Dendritic cell treated with granulocyte-macrophage colony-stimulating factor and Interleukin-4, amounts not matched to agents 40 ng/mL and 50 ng/mL, for 4 days (primary cell): ENCODE results near the gene FAM222B.
"Not testable (repeated sequence)": the region's sequence is repeated elsewhere in the genome, so short reads cannot be mapped to it uniquely, and the experiment has no call there.

Experiments
- H3K27ac Mint-ChIP-seq: one replicate; pipeline ENCODE4 v1.8.0; 2022; ENCODE audit warnings: mild to moderate bottlenecking, mixed read lengths
- H3K27me3 Mint-ChIP-seq: one replicate; pipeline ENCODE4 v1.8.0; 2022; ENCODE audit warnings: mild to moderate bottlenecking, mixed read lengths
- H3K36me3 Mint-ChIP-seq: one replicate; pipeline ENCODE4 v1.8.0; 2022; ENCODE audit warnings: low read depth, mixed read lengths
- H3K4me1 Mint-ChIP-seq: one replicate; pipeline ENCODE4 v1.8.0; 2022; ENCODE audit warnings: low read depth, mixed read lengths
- H3K4me3 Mint-ChIP-seq: one replicate; pipeline ENCODE4 v1.8.0; 2022; ENCODE audit warnings: mild to moderate bottlenecking, moderate library complexity, mixed read lengths
- H3K9me3 Mint-ChIP-seq: one replicate; pipeline ENCODE4 v1.8.0; 2022; ENCODE audit warnings: mixed read lengths
- intact Hi-C: fragments of 100-400 bp; cut with micrococcal nuclease; formaldehyde crosslinking; loops from one replicate; pipeline ENCODE4 v1.15.0; 2022

The FAM222B gene

DNA sequence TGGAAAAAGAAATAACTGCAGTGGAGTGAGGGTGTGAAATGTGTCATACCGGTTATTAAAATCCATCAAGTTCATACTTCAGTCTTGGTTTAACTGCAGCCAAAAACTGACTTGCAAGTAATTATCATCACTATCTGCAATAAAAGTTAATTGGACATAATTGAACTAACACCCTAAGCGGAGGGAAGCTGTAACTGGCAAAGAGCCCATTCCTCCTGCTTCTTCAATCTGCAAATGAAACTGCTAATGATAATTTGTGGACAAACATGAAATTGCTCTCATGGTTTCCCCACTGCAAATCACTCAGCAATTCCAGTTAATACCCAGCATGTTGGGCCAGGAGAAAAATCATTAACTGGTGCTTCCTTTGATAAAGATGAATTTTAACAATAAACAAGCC, 46.5 kb downstream of the FAM222B start:
- Mint-ChIP-seq H3K27me3 (no peaks in the 10 kb centered on the region), H3K36me3 (peaks cover 29% of the 10 kb centered on the region), H3K27ac (no peak overlapping the region), H3K4me1 (peaks cover 6% of the 10 kb centered on the region), H3K4me3 (no peak overlapping the region), H3K9me3 (no peaks in the 10 kb centered on the region)
- intact Hi-C loops = loop anchor here (10.0 kb wide), 1 partner anchor 999 kb away; no protein-coding TSS in a partner anchor

DNA sequence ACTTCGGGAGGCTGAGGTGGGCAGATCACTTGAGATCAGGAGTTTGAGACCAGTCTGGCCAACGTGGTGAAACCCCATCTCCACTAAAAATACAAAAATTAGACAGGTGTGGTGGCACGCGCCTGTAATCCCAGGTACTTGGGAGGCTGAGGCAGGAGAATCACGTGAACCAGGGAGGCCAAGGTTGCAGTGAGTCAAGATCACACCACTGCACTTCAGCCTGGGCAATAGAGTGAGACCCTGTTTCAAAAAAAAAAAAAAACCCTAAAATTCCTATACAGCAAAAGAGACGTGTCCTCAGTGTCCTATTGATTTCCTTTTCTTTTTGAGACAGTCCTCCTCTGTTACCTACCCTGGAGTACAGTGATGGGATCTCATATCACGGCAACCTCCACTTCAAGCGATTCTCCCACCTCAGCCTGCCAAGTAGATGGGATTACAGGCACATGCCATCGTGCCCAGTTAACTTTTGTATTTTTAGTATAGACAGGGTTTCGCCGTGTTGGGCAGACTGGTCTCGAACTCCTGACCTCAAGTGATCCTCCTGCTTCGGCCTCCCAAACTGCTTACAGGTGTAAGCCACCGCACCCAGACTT, 47.6 kb downstream of the FAM222B start:
- not testable (repeated sequence) for H3K9me3 Mint-ChIP-seq, H3K27ac Mint-ChIP-seq, H3K4me1 Mint-ChIP-seq, H3K27me3 Mint-ChIP-seq, H3K4me3 Mint-ChIP-seq
- H3K36me3 Mint-ChIP-seq = peaks cover 24% of the 10 kb centered on the region
- intact Hi-C loops = loop anchor here (10.0 kb wide), 1 partner anchor 1000 kb away; no protein-coding TSS in a partner anchor

DNA sequence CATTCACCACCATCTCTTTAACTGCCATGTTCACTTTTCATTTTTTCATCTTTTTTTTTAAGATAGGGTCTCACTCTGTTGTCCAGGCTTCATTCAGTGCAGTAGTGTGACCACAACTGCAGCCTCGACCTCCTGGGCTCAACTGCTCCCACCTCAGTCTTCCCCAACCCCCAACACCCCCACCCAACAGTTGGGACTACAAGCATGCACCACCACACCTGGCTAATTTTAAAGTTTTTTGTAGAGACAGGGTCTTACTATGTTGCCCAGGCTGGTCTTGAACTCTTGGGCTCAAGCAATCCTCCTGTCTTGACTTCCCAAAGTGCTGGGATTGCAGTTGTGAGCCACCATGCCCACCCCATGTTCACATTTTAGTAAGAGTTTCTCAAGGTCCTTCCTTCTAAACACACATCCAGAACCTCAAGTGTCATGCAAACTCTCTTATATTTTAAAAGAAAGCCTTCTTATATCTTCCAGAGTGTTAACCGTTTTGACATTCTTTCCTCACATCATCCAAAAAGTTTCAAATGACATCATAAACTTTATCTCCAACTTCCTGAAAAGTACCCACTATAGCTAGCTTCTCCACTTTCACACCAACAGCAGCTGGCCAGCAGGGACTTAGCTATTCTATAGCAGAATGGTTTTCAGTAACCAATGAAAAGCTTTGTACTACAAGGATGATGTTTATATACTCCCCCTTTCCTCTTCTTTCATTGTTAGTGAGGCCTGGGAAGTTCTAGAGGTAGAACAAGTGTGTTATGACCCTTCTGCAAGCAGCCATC, 49.5 kb downstream of the FAM222B start:
- H3K27ac Mint-ChIP-seq = no peak overlapping the region
- H3K4me1 Mint-ChIP-seq = peaks cover 6% of the 10 kb centered on the region
- H3K4me3 Mint-ChIP-seq = no peak overlapping the region
- intact Hi-C loops = loop anchor here (10.0 kb wide), 1 partner anchor 1002 kb away; no protein-coding TSS in a partner anchor
- H3K36me3 Mint-ChIP-seq = peaks cover 34% of the 10 kb centered on the region
- H3K27me3 Mint-ChIP-seq = no peaks in the 10 kb centered on the region
- H3K9me3 Mint-ChIP-seq = no peaks in the 10 kb centered on the region

DNA sequence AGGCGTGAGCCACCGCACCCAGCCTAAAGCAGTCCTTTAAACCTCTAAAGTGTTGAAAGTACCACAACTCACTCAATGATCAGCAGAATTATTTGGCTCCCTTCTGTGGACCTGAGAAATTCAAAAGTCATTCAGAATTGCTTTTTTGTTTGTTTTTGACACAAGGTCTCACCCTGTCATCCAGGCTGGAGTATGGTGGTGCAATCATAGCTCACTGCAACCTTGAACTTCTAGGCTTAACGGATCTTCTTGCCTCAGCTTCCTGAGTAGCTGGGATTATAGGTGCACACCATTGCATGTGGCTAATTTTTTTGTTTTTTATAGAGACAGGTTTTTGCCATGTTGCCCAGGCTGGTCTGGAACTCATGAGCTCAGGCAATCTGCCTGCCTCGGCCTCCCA, 54.5 kb downstream of the FAM222B start:
- Mint-ChIP-seq H3K27me3 (no peaks in the 10 kb centered on the region), H3K36me3 (peaks cover 22% of the 10 kb centered on the region), H3K27ac (no peak overlapping the region), H3K4me3 (no peak overlapping the region), H3K9me3 (no peaks in the 10 kb centered on the region), H3K4me1 (peaks cover 2% of the 10 kb centered on the region)
- intact Hi-C loops = no loop called here

DNA sequence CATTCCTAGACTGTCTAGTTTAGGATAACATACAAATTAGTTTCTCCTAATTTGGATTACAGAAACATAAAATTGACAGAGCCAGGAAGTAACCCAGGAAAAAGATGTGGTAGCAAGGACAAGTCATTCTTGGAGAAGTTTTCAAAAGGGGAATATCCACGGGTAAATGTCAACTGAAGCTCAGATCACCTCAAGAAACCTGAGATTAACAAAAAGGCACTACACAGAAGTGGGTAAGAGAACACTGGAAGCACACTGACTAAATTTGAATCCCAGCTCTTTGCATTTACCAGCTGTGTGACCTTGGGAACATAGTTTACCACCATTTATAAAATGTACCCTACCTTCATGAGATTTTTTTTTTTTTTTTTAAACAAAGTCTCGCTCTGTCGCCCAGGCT, 59.4 kb downstream of the FAM222B start:
- H3K36me3 Mint-ChIP-seq = peaks cover 27% of the 10 kb centered on the region

DNA sequence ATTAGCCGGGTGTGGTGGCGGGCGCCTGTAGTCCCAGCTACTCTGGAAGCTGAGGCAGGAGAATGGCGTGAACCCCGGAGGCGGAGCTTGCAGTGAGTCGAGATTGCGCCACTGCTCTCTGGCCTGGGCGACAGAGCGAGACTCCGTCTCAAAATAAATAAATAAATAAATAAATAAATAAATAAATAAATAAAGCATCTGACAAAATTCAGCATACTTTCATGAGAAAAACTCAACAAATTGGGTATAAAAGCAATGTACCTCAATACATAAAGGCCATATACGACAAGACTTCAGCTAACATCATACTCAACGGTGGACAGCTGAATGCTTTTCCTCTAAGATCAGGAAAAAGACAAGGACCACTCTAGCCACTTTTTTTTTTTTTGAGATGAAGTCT, 63.0 kb downstream of the FAM222B start:
- intact Hi-C loops, H3K4me3 Mint-ChIP-seq, H3K27me3 Mint-ChIP-seq, H3K27ac Mint-ChIP-seq, H3K4me1 Mint-ChIP-seq, H3K9me3 Mint-ChIP-seq: not testable (repeated sequence)
- peaks cover 33% of the 10 kb centered on the region for H3K36me3 Mint-ChIP-seq

More for the DNA sequence above, 59.4 kb downstream of the FAM222B start:
- Mint-ChIP-seq H3K9me3 (no peaks in the 10 kb centered on the region), H3K27me3 (no peaks in the 10 kb centered on the region), H3K27ac (no peak overlapping the region), H3K4me1 (no peaks in the 10 kb centered on the region), H3K4me3 (no peak overlapping the region)
- intact Hi-C loops = no loop called here

DNA sequence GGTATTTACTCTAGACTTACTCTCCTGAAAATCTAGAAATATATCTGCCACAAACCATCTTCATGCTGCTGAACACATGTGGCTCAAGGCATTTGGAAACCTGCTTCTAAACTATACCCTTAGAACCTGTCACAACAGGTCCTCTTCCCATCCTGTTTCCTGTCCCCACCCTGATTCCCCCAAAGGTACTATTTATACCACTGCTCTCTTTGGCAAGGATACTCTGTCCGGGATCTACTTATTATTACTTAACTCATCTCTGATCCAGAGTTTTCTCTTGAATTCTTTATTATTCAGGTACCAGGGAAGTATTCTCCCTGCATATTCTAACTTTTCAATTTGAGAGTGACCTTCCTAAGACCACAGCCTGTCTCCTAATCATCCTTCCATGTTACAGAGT, 65.4 kb downstream of the FAM222B start:
- H3K36me3 Mint-ChIP-seq = peaks cover 46% of the 10 kb centered on the region
- H3K27me3 Mint-ChIP-seq = no peaks in the 10 kb centered on the region
- H3K9me3 Mint-ChIP-seq = no peaks in the 10 kb centered on the region
- intact Hi-C loops = no loop called here
- no peak overlapping the region for H3K4me3 Mint-ChIP-seq
- no peak overlapping the region for H3K27ac Mint-ChIP-seq
- H3K4me1 Mint-ChIP-seq = no peaks in the 10 kb centered on the region

DNA sequence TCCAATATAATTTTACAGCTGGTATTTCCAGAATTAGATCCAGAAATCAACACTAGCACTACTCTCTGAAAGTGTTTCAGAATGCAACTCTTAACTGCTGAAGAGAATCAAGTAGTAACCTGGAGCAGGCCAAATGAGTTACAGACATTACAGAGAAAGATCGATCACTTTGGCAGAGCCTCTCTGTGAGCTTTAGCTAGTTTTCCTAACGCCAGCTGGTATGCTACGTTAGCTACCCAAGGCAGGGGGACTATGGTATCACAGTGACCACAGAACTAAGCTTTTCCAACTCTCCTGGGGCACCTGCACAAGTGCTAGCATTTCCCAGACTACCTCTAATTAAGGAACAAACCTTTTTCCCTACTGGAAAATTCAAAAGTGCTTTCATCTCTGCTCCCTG, 68.4 kb downstream of the FAM222B start:
- H3K9me3 Mint-ChIP-seq = no peaks in the 10 kb centered on the region
- H3K27me3 Mint-ChIP-seq = no peaks in the 10 kb centered on the region
- H3K36me3 Mint-ChIP-seq = peaks cover 31% of the 10 kb centered on the region
- no peak overlapping the region for H3K4me3 Mint-ChIP-seq
- no peak overlapping the region for H3K27ac Mint-ChIP-seq
- H3K4me1 Mint-ChIP-seq = no peaks in the 10 kb centered on the region
- intact Hi-C loops = no loop called here

DNA sequence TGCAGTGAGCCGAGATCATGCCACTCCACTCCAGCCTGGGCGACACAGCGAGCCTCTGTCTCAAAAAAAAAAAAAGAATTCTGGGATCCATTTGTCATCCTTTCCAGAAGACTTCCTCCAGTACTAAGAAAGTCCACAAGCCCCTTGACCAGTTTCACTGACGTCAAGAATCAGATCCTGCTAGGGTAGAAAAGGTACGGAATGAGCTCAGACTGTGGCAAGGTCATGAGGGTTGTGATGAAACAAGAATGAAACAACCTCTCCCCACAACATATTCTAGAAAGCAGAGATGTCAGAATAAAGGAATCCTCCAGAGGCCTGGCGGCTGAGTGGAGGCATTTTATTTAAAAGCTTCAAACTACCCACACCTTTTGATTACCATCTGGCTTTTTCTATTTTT, 68.9 kb downstream of the FAM222B start:
- Mint-ChIP-seq H3K36me3 (peaks cover 26% of the 10 kb centered on the region), H3K9me3 (no peaks in the 10 kb centered on the region), H3K27ac (no peak overlapping the region), H3K4me1 (no peaks in the 10 kb centered on the region), H3K27me3 (no peaks in the 10 kb centered on the region), H3K4me3 (no peak overlapping the region)
- intact Hi-C loops = no loop called here

DNA sequence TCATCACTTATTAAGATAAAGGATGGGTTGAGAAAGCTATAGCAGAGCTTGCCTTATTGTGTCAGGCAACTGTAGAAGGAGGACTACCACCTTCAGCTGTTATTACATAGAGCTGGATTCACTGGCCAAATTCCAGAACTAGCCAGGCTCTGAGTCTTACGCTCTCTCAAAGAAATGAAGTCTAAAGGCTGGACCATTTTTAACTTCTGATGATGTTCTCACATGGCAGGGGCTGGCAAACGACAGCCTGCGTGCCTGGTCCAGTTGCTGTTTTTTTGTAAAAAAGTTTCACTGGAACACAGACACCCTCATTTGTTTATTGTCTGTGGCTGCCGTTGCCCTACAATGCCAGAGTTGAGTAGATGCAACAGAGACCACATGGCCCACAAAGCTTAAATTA, 77.6 kb downstream of the FAM222B start:
- Mint-ChIP-seq H3K36me3 (peaks cover 36% of the 10 kb centered on the region), H3K27me3 (no peaks in the 10 kb centered on the region), H3K4me3 (no peak overlapping the region), H3K4me1 (peaks cover 19% of the 10 kb centered on the region), H3K27ac (no peak overlapping the region), H3K9me3 (no peaks in the 10 kb centered on the region)
- intact Hi-C loops = loop anchor here (10.0 kb wide), 1 partner anchor 150 kb away; no protein-coding TSS in a partner anchor

DNA sequence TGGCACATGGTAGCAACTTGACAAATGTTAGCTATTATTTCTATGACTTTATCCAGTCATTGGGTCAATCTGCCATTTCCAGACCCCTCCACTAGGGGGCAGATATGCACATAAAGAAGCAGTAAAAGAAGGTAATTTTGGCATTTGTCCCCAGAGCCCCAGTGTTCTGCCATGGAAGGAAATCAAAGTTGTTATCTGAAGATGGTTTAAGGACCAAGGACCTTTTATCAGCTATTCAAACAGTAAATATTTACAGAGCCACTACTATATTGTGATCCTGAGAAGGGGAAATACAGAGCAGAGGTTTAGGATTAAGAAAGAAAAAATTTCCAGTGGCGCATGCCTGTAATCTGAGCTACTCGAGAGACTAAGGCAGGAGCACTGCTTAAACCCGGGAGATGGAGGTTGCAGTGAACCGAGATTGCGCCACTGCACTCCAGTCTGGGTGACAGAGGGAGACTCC, 78.8 kb downstream of the FAM222B start:
- peaks cover 19% of the 10 kb centered on the region for H3K4me1 Mint-ChIP-seq
- no peaks in the 10 kb centered on the region for H3K9me3 Mint-ChIP-seq
- intact Hi-C loops = loop anchor here (5.0 to 10.0 kb wide), 2 partner anchors 37 to 151 kb away; partner anchors contain the start of genes NEK8 and TLCD1
- H3K36me3 Mint-ChIP-seq = peaks cover 48% of the 10 kb centered on the region
- no peak overlapping the region for H3K27ac Mint-ChIP-seq
- H3K4me3 Mint-ChIP-seq = no peak overlapping the region
- H3K27me3 Mint-ChIP-seq = no peaks in the 10 kb centered on the region

DNA sequence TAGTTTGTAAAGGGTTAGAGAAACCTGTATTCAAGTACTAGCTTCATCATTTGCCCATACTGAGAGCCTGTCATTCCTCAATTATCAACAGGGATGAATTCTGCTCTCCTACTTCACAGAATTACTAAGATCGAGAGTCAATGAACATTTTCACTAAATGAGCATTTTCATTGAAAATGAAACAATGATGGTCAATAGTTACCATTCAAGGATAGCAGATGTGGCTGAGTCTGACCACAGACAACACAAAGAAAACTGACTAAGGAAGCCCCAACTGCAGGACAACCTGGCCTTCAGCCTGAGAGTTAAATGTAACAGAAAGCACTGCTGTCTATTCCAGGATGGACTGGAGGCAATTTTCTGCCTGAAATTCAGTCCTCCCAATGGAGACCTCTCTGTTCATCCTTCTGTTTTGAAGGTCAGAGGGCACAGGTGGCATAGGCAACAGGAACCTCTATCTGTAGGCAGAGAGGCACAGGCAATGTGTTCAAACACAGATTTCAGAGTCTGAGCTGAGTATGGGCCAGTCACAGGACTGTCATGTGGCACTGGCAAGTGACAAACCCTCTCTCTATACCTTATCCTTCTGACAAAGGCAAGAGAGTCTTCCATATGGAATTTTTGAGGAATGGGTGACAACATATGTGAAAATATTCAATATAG, 79.3 kb downstream of the FAM222B start:
- Mint-ChIP-seq H3K9me3 (no peaks in the 10 kb centered on the region), H3K36me3 (peaks cover 53% of the 10 kb centered on the region), H3K4me1 (peaks cover 19% of the 10 kb centered on the region), H3K27me3 (no peaks in the 10 kb centered on the region), H3K4me3 (no peak overlapping the region), H3K27ac (no peak overlapping the region)
- intact Hi-C loops = loop anchor here (5.0 to 10.0 kb wide), 2 partner anchors 36 to 152 kb away; partner anchors contain the start of genes NEK8 and TLCD1

DNA sequence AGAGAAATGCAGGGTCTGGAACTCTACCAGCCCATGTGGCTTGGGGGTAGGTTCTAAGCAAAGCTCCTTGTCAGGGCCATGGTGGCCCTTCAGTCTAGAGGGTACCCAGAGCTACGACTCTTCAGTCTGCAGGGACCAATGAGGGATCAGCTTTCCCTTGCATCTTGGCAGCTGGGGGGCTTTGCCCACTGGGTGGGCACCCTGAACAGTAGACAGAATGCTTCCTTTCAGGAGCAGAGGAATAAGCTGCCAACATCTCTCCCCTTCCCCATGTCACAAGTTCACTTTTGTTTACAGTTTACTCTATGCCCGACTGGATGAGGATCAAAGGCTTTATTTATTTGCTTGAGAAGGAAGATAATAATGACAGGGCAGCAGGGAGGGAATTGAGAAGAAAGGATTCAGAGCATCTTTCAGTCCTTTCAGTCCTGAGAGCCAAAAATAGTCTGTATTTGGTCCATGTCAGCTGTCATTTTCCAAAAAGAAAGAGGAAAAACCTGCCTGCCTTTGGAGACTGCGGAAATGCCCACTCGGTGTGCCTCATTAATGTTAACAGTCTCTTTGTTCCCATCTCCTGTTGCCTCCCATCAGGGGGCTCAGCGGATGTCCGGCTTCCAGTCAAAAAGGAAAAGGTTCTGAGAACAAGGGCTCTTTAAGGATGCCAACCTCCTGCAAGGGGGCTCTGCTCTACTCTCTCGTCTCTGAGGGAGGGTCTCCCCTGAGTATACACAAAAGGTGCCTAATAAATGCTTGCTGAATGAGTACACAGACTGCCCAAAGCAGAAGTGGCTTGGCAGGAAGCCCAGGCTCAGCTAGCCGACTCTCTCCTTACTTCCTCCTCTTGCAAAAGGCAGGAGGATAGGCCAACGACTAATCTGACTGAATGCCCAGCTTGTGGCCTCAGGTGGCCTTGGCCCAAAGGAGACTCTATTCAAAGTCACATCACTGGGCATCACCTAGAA, 81.7 kb downstream of the FAM222B start:
- intact Hi-C loops = loop anchor here (5.0 to 10.0 kb wide), 2 partner anchors 34 to 154 kb away; partner anchors contain the start of genes NEK8 and TLCD1
- Mint-ChIP-seq H3K4me1 (peaks cover 25% of the 10 kb centered on the region), H3K27me3 (no peaks in the 10 kb centered on the region), H3K9me3 (no peaks in the 10 kb centered on the region), H3K27ac (no peak overlapping the region), H3K36me3 (peaks cover 61% of the 10 kb centered on the region), H3K4me3 (no peak overlapping the region)
